HG03342 (cell line): ENCODE data around the gene PKMYT1.
"Not testable (repeated sequence)": the region's sequence is repeated elsewhere in the genome, so short reads cannot be mapped to it uniquely, and the experiment has no call there.

Experiments
- ATAC-seq: cut with Tn5 transposase; IDR thresholded peaks from one replicate; pipeline ENCODE4 v1.9.1; 2021; ENCODE audit warnings: mild to moderate bottlenecking, moderate library complexity; ENCODE audit not compliant: unreplicated experiment

The PKMYT1 gene

DNA sequence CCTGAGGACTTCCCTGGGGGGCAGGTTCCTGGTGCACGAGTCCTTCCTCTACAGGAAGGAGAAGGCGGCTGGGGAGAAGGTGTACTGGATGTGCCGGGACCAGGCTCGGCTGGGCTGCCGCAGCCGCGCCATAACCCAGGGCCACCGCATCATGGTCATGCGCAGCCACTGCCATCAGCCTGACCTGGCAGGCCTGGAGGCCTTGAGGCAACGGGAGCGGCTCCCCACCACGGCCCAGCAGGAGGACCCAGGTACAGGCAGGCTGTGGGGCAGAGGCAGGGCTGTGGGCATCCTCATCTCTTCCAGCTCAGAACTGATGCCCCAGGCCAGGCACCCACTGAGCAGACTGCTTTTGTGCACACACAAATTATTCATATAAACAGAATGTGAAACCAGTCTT lies 42.0 kb downstream of the PKMYT1 start:
- ATAC-seq = no peak

DNA sequence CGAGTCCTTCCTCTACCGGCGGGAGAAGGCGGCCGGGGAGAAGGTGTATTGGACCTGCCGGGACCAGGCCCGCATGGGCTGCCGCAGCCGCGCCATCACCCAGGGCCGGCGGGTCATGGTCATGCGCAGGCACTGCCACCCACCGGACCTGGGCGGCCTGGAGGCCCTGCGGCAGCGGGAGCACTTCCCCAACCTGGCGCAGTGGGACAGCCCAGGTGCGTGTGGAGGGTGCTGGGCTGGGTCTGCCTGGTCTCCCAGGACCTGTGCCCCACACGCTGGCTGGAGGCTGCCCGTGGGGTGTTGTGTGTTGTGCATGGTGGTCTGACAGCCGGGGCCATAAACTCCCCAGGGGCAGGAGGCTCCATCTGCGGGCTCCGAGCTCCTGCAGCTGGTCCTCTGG lies 43.1 kb downstream of the PKMYT1 start:
- no peak for ATAC-seq

DNA sequence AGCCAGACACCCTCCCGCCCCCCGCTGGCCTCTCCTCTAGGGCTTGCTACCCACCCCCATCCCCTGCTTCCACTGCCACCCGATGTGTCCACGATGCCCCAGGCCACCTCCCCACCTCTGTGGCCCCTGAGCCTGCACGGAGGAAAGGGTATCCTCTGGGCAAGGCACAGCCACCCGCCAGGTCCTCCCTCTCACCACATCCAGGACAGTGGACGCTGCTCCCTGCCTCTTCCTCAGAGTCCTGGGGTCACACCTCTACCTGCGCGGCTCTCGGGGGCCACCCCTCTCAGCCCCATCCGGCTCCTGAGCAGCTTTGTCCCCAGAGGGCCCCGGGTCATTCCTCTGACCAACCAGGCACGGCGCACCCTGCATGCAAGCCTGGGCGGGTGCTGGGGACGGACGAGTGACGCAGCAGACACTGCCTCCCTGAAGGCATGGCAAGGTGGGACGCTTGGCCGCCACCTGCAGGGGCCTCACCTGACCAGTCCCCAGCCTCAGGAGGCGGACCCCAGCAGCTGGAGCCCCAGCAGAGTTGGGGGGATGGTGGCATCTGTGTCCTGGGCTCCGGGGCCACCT lies 43.7 kb downstream of the PKMYT1 start:
- ATAC-seq = no peak

DNA sequence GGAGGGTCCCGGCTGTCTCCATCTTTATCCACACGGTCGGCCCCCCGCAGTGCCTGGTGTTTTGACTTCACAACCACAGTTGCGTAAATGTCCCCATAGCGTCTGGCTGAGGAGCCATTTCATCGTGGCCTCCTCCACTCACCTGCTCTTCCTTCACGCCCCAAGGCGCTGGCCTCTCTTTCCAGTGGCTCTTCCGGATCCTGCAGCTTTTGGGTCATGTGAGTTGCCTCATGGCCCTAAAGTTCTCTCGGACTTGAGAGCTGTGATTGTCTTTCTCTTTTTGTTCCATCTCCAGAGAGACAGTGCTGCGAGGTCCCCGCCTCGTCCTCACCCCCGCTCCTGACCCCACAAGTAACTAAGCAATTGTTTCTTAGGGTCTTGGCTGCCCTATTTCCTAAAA lies 45.8 kb downstream of the PKMYT1 start:
- no peak for ATAC-seq

DNA sequence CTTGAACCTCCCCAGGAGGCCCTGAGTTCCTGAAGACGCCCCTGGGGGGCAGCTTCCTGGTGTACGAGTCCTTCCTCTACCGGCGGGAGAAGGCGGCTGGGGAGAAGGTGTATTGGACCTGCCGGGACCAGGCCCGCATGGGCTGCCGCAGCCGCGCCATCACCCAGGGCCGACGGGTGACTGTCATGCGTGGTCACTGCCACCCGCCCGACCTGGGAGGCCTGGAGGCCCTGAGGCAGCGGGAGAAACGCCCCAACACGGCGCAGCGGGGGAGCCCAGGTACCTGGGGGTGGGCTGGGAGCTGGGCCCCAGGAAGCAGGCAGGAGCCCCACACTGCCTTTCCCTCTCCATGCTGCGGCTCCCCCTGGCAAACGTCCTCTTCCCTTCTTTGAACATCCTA lies 46.5 kb downstream of the PKMYT1 start:
- no peak for ATAC-seq

DNA sequence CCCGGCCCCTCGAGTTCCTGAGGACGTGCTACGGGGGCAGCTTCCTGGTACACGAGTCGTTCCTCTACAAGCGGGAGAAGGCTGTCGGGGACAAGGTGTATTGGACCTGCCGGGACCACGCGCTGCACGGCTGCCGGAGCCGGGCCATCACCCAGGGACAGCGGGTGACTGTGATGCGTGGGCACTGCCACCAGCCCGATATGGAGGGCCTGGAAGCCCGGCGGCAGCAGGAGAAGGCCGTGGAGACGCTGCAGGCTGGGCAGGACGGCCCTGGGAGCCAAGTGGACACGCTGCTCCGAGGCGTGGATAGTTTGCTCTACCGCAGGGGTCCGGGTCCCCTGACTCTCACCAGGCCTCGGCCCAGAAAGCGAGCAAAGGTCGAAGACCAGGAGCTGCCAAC lies 47.1 kb downstream of the PKMYT1 start:
- no peak for ATAC-seq

DNA sequence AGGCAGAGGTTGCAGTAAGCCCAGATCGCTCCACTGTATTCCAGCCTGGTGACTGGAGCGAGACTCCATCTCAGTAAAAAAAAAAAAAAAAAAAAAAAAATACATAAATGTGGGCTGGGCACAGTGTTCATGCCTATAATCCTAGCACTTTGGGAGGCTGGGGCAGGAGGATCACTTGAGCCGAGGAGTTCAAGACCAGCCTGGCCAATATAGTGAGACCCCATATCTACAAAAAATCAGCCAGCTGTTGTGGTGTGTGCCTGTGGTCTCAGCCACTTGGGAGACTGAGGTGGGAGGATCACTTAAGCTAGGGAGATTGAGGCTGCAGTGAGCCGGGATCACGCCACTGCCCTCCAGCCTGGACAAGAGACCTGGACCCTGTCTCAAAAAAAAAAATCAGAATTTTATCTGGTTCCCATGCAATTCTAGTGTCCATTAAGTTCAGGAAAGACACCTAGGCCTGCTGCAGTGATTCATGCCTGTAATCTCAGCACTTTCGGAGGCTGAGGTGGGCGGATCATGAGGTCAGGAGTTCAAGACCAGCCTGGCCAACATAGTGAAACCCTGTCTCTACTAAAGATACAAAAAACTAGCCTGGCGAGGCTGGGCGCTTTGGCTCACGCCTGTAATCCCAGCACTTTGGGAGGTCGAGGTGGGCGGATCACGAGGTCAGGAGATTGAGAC lies 48.9 kb downstream of the PKMYT1 start:
- not testable (repeated sequence) for ATAC-seq

DNA sequence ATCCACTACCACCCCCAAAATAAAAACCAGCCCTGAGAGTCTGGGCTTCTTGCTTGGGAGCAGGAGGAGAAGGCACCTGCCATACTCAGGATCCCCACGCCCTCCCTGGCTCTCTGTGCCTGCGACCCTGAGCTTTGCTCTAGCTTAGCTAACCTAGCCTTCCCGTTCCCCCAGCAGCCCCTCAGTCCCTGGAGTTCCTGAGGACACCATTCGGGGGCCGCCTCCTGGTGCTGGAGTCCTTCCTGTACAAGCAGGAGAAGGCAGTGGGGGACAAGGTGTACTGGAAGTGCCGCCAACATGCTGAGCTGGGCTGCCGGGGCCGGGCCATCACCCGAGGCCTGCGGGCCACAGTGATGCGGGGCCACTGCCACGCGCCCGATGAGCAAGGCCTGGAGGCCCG lies 50.0 kb downstream of the PKMYT1 start:
- no peak for ATAC-seq

DNA sequence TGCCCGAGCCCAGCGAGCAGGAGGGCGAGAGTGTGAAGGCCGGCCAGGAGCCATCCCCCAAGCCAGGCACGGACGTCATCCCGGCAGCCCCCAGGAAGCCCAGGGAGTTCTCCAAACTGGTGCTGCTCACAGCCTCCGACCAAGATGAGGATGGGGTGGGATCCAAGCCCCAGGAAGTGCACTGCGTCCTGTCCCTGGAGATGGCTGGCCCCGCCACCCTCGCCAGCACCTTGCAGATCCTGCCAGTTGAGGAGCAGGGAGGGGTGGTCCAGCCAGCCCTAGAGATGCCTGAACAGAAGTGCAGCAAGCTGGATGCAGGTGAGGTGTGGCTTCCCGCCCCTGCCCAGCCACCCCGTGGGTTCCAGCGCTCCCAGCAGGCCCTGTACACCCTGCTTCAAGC lies 50.6 kb downstream of the PKMYT1 start:
- no peak for ATAC-seq

DNA sequence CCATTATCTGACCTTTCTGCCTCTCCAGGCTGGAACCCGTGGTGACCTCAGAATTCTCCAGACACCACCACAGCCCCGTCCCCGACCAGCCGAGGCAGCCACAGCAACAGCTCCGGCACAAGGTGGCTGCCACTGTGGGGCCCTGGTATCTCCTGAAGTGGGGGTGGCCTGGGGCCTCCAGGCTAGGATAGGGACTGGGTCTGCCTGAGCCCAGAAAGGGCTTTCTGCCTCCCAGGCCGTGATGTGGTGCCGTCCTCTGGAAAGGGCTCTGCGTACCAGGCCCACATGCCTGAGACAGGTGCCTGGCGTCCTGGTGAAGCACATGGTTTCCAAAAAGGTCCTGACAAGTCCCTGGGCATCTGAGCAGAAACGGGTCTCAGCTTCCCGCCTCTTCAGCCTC lies 51.5 kb downstream of the PKMYT1 start:
- ATAC-seq = no peak

DNA sequence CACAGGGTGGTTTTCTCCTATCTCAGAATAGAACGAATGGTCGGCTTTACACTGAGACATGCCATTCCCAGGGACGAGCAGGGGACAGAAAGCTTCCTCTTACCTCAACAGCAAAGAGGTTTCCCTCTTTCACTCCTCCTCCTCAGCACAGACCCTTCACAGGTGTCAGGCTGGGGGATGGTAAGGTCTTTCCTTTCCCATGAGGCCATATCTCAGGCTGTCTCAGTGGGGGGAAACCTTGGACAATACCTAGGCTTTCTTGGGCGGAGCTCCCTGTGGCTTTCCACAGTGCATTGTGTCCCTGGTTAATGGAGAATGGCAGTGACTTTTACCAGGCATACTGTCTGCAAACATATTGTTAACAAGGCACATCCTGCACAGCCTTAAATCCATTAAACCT lies 52.1 kb downstream of the PKMYT1 start:
- ATAC-seq = not testable (repeated sequence)

DNA sequence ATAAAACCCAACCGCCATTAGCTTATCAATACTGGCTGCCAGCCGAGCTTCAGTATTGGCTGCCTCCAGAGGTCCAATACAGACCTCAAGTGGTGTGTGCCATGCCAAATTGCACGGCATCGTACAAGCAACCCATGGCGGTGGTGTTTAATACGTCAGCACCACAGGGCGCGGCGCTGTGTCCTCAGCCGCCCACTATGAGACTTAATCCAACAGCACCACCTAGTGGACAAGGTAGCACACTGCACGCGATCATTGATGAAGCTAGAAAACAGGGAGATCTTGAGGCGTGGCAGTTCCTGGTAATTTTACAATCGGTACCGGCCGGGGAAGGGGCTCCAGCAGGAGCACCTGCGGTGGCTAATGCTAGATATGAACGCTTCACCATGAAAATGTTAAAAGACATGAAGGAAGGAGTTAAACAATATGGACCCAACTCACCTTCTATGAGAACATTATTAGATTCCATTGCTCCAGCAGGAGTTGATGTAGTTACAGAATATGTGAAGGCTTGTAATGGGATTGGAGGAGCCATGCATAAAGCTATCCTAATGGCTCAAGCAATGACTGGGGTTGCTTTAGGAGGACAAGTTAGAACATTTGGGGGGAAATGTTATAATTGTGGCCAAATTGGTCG lies 53.1 kb downstream of the PKMYT1 start:
- no peak for ATAC-seq

DNA sequence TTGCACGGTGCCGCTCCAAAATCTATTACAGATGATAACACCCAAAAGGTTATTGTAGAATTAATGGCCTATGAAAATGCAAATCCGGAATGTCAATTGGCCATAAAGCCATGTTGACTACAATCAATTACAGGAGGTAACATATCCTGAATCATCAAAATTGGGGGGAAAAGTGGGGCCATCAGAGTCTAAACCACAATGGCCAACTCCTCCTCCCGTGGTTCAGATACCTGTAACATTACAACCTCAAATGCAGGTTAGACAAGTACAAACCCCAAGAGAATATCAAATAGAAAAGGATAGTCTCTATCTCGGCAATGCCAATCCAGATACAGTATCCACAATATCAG lies 53.6 kb downstream of the PKMYT1 start:
- ATAC-seq = no peak

DNA sequence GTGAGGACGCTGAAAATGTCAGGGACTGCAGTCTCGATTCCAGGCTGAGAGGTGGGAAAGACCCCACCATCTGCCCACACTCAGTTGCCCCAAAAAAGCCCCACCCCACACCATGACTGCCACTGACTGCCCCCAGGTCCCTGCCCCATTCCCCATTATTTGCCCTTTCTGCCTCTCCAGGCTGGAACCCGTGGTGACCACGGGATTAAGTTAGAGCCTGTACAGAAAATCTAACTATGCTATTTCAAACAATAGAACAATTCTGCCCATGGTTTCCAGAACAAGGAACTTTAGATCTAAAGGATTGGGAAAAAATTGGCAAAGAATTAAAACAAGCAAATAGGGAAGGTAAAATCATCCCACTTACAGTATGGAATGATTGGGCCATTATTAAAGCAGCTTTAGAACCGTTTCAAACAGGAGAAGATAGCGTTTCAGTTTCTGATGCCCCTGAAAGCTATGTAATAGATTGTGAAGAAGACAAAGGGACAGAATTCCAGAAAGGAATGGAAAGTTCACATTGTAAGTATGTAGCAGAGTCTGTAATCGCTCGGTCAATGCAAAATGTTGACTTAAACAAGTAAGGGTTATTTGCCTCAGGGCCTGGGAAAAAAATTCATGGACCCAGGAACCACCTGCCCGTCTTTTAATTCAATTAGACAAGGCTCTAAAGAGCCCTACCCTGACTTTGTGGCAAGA lies 54.1 kb downstream of the PKMYT1 start:
- no peak for ATAC-seq

DNA sequence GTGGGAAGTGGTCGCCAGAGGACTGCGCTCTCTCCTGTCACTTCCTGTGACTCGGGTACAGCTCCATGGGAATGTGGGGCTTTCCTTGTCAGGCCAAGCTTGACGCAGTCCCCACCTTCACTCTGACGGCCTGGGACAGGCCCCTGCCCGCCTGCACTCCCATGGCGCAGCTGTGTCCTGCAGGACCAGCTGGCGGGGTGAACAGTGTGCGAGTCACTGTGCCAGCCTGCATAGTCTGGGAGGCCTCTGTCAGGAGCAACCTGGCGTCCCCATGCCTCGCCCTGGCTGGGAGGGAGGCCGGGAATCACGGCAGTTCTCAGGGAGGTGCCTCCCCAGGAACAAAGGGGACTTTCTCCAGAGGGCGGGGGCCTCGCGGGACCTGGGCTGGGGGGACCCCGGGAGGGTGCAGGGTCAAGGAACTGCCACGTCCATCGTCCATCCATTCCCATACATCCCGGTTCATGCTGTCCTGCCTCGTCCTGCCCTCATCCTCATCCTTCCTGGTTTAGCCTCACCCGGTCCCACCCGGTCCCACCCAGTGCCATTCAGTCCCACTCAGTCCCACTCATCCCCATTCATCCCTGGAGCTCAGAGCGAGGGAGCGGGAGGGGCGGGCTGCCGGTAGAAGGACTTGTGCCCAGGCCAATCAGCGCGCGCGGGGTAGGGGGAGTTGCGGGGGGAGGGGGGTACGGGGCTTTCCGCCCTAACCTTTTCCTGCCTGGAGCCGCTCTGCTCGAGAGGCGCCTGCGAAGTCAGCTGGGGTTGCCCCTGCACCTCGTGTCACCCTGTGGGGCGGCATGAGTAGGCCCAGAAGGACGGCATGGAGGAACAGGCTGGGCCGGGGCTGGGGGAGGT lies 55.1 kb downstream of the PKMYT1 start:
- ATAC-seq = no peak

DNA sequence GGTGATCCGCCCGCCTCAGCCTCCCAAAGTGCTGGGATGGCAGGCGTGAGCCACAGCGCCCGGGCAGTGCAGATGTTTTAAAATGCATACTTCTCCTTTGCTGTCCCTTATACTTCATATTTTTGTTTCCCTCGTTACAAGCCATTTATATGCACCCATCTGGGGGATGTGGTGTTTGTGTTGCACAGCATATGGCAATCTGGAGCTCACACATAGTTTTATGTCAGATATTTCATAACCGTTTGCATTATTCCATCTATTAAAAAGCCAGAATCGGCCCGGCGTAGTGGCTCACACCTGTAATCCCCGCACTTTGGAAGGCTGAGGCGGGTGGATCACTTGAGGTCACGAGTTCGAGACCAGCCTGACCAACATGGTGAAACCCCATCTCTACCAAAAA lies 56.8 kb downstream of the PKMYT1 start:
- ATAC-seq = no peak
